ENCODE data around the gene GSN.

DNA sequence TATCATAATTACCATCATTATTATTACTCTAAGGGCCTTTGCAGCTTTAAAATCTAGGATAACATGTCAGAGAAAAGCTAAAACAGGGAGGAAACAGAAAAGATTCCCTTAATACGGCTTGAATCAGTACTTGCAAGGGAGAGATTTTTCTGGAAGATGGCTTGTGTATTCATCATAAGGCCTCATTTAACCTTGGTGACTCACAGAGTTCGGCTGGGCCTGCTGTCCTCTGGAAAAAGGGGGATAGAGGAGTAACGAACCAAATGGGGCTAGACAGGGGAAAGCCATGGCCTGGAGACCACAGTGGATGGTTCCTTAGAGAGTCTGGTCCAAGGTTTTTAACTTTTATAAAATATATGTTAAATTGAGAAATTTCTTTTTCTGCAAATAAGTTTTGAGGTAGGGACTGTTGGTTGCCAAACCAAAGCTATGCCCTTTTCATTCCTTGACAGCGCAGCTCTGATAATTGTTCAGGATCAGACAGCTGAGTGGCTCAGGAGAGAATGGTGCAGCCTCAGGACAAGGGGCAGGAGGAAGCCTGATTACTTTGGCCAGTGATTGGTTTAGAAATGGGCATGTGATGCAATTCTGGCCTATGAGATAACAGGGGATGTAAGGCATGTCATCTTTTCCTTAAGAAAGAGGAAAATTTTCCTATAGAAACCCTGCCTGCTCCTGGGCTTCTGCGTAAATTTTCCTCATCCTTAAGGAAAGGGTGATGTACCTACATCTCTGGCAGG, 25.6 kb upstream of the GSN start:
- no peak for TF ChIP-seq POLR2A (IDR thresholded peaks at IDR 0.05)
- TF ChIP-seq, protein P1, sequence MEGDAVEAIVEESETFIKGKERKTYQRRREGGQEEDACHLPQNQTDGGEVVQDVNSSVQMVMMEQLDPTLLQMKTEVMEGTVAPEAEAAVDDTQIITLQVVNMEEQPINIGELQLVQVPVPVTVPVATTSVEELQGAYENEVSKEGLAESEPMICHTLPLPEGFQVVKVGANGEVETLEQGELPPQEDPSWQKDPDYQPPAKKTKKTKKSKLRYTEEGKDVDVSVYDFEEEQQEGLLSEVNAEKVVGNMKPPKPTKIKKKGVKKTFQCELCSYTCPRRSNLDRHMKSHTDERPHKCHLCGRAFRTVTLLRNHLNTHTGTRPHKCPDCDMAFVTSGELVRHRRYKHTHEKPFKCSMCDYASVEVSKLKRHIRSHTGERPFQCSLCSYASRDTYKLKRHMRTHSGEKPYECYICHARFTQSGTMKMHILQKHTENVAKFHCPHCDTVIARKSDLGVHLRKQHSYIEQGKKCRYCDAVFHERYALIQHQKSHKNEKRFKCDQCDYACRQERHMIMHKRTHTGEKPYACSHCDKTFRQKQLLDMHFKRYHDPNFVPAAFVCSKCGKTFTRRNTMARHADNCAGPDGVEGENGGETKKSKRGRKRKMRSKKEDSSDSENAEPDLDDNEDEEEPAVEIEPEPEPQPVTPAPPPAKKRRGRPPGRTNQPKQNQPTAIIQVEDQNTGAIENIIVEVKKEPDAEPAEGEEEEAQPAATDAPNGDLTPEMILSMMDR (IDR thresholded peaks at IDR 0.05 in 4 of 5, conservative IDR thresholded peaks at IDR 0.05 in 1 of 5), result no peak
